HG02981 (cell line): ENCODE data around the gene SRSF2.
"Not testable (repeated sequence)": the region's sequence is repeated elsewhere in the genome, so short reads cannot be mapped to it uniquely, and the experiment has no call there.

Source experiments
- ATAC-seq: cut with Tn5 transposase; IDR thresholded peaks from one replicate; pipeline ENCODE4 v1.9.1; 2021; ENCODE audit warnings: mild to moderate bottlenecking, moderate library complexity; ENCODE audit not compliant: unreplicated experiment

SRSF2 gene

GRCh38 chr17:76737082-76737675, at the start of gene SRSF2:
SRSF2 (minus strand) TSS chr17:76737331; CDS start chr17:76737160, 171 bp downstream.
- peak; percentile 71 for ATAC-seq

DNA sequence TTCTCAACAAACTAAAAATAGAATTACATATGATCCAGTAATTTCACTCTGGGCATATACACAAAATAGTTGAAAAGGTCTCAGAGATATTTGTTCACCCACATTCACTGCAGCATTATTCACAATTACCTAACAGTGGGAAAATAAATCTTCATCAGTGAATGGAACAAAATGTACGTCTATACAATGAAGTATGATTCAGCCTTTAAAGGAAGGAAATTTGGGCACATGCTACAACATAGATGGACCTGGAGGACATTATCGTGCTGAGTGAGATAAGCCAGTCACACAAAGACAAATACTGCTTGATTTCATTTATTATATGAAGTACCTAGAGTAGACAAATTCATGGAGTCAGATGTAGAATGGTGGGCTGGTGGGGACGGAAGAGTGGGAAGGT, 47.8 kb upstream of the SRSF2 start:
- no peak for ATAC-seq

DNA sequence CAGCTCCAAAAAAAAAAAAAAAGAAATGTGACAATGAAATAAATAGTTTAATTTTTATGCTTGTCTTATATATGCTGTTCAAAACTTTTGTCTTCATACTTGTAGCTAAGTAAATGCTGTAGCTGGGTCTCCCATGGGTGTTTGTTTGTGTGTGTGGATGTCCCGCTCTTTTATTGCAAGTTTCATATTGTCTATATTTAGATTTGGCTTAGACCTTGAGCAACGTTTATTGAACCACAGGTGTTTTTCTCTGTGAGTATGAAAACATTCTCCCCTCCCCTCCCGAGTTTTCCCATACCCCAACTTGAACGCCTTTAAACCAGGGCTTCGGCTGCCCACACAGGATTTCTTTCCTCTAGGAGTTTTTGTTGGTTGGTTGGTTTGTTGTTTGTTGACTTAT, 46.0 kb upstream of the SRSF2 start:
- ATAC-seq: no peak

DNA sequence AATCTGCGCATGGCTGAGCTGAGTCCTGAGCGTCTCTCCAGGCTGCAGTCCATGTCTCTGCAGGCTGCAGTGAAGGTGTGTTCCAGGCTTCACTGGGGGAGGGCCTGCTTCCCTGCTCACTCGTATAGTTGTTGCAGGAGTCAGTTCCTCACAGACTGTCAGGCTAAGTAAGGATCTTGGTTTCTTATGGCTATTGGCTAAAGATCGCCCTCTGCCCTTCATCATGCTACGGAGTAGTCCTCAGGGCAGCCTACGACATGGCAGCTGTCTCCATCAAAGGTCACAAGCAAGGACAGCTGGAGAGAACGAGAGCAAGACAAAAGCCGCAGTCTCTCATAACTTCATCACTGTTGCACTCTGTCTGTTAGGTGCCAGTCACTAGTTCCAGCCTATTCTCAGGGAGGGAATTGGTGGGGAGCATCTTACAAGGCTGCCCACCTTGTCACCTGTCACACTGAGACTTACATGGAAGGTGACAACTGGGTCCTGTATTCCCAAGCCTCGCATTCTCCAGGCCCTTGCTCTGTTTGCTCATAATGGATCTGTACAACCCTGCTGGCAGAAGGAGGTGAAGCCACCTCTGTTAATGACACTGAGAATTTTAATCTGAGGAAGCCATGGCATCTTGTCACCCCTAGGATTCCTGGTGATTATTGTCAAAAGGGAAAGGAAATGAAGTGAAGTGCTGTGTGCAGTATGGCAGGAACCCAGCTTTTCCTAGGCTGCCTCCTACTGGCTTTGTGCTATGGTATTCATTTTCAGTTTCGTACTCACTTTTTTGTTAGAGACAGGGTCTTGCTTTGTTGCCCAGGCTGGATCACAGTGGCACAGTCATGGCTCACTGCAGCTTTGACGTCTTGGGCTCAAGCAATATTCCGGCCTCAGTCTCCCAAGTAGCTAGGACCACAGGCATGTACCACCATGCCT, 44.2 kb upstream of the SRSF2 start:
- no peak for ATAC-seq

GRCh38 chr17:76775021-76775600, 38.0 kb upstream of the SRSF2 start:
- no peak for ATAC-seq

GRCh38 chr17:76772842-76773525, 35.9 kb upstream of the SRSF2 start:
- no peak for ATAC-seq

- no peak for ATAC-seq
Observed at GRCh38 chr17:76758570-76758969, 21.4 kb upstream of the SRSF2 start.

- no peak for ATAC-seq
Observed at GRCh38 chr17:76757256-76757655, 20.1 kb upstream of the SRSF2 start.

DNA sequence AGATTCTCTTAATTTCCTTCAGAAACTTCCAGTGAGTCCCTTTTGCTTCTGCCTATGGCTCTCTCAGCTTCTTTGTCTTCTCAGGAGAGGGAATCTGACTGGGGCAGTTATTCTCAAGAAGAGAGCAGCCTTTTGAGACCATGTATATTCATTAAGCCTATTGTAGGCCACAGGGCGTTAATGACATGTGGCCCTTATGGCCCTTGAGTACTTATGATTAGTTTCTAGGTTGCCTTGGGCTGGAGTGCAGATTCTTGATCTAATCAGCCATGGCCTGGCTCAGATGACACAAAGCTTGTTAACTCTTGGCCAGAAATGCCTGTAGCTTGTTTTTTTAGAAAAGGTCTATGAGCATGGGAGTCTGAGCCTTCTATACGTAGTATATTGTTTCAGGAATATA, 18.2 kb upstream of the SRSF2 start:
- no peak for ATAC-seq

DNA sequence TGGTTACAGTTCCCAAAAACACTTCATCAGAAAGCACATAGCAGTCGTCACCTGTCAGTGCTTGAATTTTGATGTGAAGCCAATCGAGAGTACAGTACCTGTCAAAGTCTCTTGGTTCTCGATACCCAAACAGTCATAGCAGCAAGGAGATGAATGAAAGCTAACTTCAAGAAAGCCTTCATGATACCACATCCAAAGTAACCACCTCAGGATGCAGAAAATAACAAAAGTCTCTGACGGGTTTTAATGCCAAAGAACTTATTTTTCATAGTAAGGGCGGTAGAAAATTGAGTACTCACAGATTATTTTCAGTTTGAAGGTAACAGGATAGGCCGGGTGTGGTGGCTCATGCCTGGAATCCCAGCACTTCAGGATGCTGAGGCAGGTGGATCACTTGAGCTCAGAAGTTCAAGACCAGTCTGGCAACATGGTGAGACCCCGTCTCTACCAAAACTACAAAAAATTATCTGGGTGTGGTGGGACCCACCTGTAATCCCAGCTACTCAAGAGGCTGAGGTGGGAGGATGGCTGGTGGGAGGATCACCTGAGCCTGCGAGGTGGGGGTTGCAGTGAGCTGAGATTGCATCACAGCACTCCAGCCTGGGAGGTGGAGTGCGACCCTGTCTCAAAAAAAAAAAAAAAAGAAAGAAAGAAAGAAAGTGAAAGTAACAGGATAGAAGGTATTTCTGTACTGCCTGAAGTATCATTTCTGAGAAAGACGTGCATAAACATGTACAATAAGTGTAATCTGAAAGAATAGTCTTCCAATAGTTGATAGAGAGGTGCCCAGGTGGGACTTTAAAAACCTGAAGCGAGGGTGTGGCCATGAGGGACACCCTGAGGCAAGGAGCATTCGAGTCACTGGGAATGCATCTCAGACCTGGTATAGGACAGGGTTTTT, 16.2 kb upstream of the SRSF2 start:
- ATAC-seq: no peak

DNA sequence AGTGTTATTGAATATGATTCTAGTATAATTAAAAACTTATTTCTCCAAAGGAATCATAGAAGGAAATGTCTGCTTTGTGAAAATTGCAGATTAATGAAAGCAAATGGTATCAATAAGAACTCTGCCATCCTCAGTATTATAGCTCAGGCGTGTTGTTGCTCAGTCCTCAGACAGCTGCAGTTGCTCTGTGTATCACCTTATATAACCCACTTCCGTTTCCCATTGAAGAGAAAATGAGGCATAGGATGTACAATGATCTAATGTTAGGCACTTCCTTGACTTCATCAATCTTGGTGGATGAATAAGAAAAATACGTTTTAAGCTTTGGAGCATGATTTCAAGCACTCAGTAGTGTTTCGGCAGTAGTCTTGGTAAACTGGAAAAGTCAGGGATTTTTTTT, 14.9 kb upstream of the SRSF2 start:
- no peak for ATAC-seq

DNA sequence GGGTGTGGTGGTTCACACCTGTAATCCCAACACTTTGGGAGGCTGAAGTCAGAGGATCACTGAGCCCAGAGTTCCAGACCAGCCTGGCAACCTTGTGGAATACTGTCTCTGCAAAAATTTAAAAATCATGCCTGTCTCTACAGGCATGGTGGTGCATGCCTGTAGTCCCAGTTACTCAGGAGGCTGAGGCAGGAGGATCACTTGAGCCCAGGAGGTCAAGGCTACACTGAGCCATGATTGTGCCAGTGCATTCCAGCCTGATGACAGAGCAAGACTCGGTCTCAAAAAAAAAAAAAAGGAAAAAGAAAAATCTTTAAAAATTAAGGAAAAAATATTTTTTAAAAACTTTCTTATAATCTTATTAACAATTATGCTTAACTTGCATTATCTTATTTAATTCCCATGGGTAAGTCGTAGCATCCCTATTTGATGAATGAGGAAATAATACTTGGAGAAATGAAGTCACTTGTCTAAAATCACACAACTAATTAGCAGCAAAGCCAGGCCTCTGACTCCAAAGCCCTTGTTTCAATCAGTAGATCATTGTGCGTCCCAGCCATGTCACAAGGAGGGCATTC, 14.4 kb upstream of the SRSF2 start:
- no peak for ATAC-seq

- no peak for ATAC-seq
Observed at GRCh38 chr17:76748657-76749056, 11.5 kb upstream of the SRSF2 start.

GRCh38 chr17:76747716-76748363, 10.7 kb upstream of the SRSF2 start:
- no peak for ATAC-seq

- not testable (repeated sequence) for ATAC-seq
Observed at GRCh38 chr17:76745785-76746184, 8.7 kb upstream of the SRSF2 start.

DNA sequence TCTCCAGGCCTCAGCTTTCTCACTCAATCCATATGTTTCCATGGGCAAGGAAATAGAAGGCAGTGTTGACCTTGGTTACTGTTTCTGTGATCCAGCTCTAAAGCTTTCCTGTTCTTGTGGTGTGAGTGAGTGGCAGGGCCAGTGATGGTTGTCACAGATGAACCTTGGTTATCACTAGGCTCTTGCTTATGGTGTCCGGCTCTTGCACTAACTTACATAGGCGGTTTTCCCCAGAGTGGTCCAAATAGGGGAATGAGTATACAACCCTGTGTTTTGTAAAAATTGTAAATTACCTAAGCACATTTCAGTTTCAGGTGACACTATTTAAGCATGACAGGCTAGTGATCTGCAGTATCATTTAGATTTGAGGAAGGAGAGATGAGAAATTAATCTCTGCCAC, 7.6 kb upstream of the SRSF2 start:
- ATAC-seq: no peak

GRCh38 chr17:76742958-76743357, 5.8 kb upstream of the SRSF2 start:
- no peak for ATAC-seq

DNA sequence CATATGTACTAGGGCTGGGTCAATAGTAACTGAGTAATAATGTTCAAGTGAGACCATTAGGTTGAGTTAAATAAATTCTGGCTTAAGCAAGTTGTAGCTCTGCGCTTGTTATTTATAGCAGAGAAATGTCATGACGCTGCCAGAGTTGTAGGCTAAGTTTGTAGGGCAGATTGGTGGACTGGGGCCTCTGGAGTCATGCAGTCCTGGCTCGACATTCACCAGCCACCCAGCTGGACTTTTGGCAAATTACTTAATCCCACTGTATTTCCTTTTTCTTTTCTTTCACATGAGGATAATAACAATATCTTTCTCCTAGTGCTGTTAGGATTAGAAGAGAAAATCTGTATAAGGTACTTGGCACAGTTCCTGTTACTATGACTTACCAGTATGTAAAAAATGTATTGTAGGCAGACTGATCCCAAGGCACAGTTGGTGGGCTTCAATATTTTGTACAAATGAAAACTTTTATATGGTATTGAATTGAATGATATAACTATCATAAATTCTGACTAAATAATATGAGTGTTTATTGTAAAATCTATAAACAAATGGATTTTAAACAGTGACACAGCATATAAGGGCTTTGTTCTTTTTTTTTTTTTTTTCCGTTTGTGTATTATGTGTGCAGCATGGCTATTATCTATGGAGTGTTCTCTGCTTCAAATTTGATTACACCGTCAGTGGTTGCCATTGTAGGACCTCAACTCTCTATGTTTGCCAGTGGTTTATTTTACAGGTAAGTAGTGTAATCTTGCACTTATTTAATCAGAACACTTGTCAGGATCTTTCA, 3.4 kb upstream of the SRSF2 start:
- no peak for ATAC-seq
